HG03378 (cell line): ENCODE data around the gene ADARB2.
"Not testable (repeated sequence)": the region's sequence is repeated elsewhere in the genome, so short reads cannot be mapped to it uniquely, and the experiment has no call there.

Source experiments
- ATAC-seq: cut with Tn5 transposase; IDR thresholded peaks from one replicate; pipeline ENCODE4 v1.9.1; 2021; ENCODE audit warnings: mild to moderate bottlenecking, moderate library complexity; ENCODE audit not compliant: unreplicated experiment

ADARB2 gene

DNA sequence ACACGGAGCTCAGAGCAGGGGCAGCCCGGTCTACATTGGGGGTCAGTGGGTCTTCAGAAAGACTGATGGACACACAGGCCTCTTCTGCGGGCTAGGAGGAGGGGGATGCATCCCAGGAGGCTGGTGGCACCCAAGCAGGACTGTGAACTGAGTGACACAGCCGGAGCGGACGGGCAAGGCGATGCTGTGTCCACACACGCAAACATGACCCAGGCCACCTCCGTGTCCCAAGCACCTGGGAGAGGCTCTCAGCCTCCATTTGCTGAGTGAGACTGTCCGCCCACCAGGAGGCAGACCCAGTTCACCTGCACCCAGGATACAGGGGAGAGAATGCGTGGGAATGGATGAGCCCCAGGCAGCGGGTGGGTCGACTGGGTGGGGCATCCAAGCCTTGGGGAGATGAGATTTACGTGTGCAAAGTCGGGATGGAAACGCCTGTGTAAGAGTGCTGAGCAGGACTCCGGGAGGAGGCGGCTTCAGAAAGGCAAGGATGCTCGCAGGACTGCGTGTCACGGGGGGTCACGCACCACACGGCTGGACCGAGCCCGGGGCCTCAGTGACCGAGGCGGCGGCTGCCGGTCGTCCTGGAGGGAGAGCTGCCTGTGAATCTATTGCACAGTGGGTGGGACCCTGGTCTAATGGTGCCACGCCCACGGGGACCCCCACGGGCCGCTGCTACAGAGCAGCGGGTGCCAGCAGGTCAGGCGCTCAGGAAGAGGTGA, 262.8 kb downstream of the ADARB2 start:
- ATAC-seq = no peak

DNA sequence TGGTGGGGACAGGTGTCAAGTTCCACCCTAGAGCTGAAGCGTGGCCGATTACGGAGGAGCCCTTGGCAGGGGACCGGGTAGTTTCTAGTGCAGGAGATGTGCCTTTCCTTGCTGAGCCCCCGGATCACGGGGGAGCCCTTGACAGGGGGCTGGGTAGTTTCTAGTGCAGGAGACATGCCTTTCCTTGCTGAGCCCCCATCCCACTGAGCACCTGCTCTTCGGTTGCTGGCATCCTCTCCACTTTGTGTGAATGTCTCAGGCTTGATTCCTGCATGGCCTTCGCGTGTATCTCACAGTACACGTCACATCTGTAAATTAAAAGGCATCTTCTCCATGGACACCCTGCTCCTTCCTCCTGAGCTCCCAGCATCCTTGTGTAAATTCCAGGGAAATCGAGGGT, 263.5 kb downstream of the ADARB2 start:
- ATAC-seq = no peak

- ATAC-seq = no peak
Observed at GRCh38 chr10:1472178-1472958, 265.0 kb downstream of the ADARB2 start.

DNA sequence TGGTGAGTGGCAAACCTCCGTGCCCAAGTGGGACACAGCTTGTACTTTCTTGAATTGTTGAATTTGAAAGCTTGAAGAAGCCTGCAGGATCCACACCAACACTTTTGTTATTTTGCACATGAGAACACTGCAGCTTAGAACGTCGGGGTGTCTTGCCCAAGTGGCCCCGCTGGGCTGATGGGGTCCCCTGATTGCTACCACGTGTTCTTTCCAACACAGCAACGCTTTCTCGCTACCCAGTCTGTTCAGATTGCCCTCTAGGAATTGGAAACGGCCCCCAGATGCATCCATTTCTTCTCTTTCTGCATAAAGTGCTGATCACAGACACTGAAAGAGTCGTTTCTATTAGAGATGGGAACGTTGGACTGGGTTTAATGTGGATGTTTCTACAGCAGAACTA, 268.5 kb downstream of the ADARB2 start:
- no peak for ATAC-seq

GRCh38 chr10:1467334-1468076, 269.8 kb downstream of the ADARB2 start:
- ATAC-seq = no peak

DNA sequence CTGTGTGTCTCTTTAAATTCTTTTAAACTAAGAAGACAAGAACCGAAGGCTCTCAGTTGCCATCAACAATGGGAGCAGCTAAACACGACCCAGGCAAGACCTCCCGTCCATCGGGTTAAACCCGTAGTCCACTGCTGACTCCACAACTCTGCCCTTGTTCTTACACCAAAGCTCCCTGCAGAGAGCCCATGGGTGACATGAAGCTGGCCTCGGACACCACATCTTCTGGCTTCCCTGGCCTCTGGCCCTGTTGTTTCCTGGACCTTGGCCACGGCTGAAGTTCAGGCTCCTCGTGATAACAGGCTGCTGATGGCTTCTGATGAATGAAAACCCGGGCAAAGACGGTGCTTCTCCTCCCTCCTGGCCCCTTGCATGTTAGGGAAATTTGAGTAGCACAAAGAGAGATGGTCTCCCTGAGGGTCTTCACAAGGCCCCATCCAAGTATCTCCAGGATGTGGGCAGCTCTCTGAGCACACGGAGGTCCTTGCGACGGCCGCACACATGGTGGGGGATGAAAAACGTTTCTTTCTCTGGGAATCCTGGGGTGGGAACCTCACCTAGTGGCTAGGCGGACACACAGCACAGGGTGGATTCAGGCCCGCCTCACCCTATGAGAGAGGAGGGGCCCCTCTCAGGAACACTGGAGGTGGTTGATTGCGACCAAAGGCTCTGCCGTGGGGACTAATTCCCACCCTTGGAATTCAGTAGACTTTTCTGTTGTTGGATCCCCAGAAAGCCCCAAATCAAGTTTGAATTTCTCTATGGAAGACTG, 271.1 kb downstream of the ADARB2 start:
- ATAC-seq = no peak

DNA sequence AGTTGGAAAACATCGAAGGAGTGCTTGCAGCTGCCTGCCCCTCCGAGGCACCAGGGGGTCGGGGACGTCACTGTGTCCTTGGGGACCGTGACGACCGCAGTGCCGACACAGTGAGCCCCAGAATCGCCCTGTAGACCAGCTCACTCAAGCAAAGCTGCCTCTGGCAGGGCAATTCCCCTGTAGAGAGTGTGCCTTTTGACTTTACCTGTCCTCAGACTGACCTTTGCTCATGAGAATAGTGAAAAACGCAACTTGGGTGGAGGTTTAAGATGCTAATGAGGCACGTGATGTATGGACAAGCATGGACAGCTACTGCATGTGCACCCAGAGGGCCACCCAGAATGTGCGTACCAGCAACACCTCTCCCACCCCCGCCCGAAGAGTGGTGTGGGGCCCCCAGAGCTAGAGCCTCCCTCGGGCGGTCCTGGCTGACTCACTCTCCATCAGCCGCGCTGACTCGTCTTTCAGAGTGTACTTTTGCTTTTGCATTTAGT, 271.9 kb downstream of the ADARB2 start:
- no peak for ATAC-seq

DNA sequence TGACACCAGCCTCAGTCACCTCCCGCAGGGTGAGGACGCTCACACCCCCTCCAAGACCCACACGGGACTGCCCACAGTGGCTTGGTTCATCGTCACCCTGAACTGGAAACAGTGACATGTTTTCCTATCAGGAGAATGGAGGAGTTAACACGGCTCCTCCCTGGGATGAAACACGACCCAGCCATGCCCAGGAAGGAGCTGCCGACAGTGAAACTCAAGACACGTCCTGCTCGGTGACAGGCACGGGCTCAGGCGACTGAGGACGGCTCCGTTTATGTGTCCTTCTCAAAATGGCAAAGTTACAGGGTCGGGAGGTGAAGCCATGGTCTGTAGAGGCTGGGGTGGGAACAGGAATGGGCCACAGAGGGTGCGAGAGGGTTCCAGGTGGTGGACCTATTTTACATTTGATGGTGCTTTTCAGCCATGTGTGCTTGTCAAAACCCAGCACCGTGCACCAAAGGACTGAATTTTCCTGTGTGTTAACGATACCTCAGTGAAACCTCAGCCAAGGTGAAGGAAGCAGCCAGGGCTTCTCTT, 272.4 kb downstream of the ADARB2 start:
- ATAC-seq = no peak

DNA sequence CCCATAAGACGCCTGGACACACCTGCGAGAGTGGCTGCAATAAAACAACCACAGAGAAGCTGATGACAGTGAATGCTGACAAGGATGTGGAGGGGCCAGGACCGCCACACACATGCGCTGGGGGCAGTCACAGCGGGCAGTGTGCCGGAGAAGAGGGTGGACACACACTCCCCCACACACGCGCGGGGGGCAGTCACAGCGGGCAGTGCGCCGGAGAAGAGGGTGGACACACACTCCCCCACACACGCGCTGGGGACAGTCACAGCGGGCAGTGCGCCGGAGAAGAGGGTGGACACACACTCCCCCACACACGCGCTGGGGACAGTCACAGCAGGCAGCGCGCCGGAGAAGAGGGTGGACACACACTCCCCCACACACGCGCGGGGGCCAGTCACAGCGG, 273.4 kb downstream of the ADARB2 start:
- not testable (repeated sequence) for ATAC-seq

DNA sequence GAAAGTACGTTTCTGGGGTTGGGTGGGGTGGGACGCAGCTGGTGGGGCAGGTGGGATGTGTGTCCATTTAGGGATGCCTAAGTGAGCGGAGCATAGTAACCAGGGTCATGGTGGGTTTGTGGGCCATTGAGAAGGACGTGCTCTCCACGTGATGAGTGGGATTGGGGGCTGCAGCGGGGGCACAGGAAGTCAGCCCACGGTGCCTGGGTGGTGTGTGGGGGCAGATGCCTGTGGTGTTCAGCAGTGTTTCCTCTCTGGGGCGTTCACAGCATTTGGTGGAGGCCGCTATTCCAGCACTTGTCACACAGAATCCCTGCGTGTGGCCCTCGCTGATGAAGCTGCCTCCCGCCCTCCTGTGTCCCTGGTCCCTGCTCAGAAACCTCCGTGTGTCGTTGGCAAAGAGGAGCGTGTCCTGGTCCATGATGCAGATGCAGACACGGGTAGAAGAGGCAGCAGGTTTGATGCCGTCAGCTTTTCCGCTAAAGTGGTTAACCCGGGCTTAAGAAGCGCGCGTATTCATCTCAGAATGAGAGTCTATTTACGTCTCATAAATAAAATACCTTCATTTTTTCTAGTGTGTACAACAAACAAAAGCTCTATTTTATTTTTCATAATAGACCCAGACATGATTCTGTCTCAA, 274.2 kb downstream of the ADARB2 start:
- ATAC-seq = no peak

GRCh38 chr10:1462521-1462920, 274.8 kb downstream of the ADARB2 start:
- ATAC-seq = no peak

- no peak for ATAC-seq
Observed at GRCh38 chr10:1462032-1462431, 275.3 kb downstream of the ADARB2 start.

DNA sequence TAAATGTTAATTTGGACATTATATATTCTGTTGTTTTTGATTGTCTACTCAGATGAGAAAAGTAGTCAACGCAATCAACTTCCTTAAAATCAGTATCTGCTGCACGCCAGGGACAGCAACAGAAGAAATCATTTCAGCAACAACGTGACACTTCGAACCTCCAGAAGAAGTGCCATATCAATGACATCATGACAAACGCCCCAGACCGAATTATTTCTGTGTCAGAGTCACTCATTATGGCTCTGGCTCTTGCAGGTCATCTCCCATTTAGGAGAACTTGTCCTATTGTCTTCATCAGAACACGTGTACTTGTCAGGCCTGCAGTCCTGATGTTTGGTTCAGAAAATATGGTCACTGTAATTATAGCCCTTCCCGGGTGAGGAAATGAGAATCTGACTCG, 276.3 kb downstream of the ADARB2 start:
- no peak for ATAC-seq

- ATAC-seq = not testable (repeated sequence)
Observed at GRCh38 chr10:1459664-1460063, 277.7 kb downstream of the ADARB2 start.

- ATAC-seq = no peak
Observed at GRCh38 chr10:1454951-1455350, 282.4 kb downstream of the ADARB2 start.

GRCh38 chr10:1454428-1454827, 282.9 kb downstream of the ADARB2 start:
- ATAC-seq = peak; percentile 99

DNA sequence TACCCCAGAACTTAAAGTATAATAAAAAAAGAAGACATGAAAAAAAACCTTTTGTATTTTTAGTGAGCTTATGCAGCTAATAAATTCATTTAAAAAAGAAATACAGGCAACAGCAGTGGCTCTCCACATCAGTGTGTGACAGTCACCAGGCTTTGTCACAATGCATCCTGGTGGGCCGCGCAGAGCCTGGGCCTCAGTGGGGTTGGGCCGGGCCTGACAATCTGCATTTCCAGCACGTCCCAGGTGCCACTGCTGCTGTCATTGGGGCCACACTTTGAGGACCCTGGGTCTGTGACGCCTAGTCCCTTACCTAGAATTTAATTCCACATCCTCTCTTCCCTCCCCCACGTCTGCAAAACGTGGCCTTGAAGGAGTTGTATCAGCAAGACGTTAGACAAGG, 284.5 kb downstream of the ADARB2 start:
- ATAC-seq = no peak

GRCh38 chr10:1451941-1452340, 285.4 kb downstream of the ADARB2 start:
- no peak for ATAC-seq

GRCh38 chr10:1451362-1451888, 285.9 kb downstream of the ADARB2 start:
- ATAC-seq = no peak
